Cardiac ventricle fibroblast (primary cell): ENCODE data around the gene FAM241A. TPM values are rescaled to one million over a fixed set of nuclear protein-coding genes. Genes with fewer than 3 reads are reported as not detected.

Experiments
- total RNA-seq: library from RNA; depleted of rRNA; stranded (reverse); fragments of >200 nt; gene quantifications from 2 replicates; pipeline ENCODE4 v1.2.3, GENCODE V29; 2015

The FAM241A gene
- total RNA-seq, result 2.4 and 2.6 TPM in 2 replicates

GRCh38 chr4:112145326-112145789 lies at the start of gene FAM241A:
Gene FAM241A, plus strand, starts transcription at chr4:112145454. Its CDS starts 127 bp downstream, at chr4:112145581.

GRCh38 chr4:112231779-112232713 lies 86.8 kb downstream of the FAM241A start, which contains the start of gene AP1AR:
Gene AP1AR, plus strand, starts transcription at chr4:112231787. Its CDS starts 305 bp downstream, at chr4:112232092.

Other genes starting within 250 kb of the FAM241A start
- gene AP1AR, start 86.3 kb downstream of the FAM241A start, total RNA-seq, result 5.4 and 6.4 TPM in 2 replicates
- 4.3 and 7.7 TPM in 2 replicates for gene TIFA, start 140.4 kb downstream of the FAM241A start, total RNA-seq
- gene ALPK1, start 151.9 kb downstream of the FAM241A start, total RNA-seq, result 7.5 and 8.5 TPM in 2 replicates